HL-60 (cell line): Measurements from ENCODE around the gene SH3TC2.

ENCODE experiments used
- CTCF ChIP-seq: IDR thresholded peaks from one replicate; pipeline ENCODE4 v1.5.1; 2011; ENCODE audit warnings: low read length, control low read depth, inconsistent platforms; ENCODE audit not compliant: insufficient read depth
- GABPA ChIP-seq: IDR thresholded peaks from 2 replicates; pipeline ENCODE4 v1.6.1; 2012; ENCODE audit warnings: low read depth
- POLR2AphosphoS5 ChIP-seq: IDR thresholded peaks from 2 replicates; pipeline ENCODE4 v1.6.1; 2012; ENCODE audit warnings: low read depth
- REST ChIP-seq: IDR thresholded peaks from 2 replicates; pipeline ENCODE4 v1.6.1; 2012; ENCODE audit warnings: low read depth; ENCODE audit not compliant: insufficient replicate concordance

- TF ChIP-seq CTCF (no peak), REST (no peak), POLR2AphosphoS5 (no peak), GABPA (no peak)
These were observed 51.8 kb downstream of the SH3TC2 start for GRCh38 chr5:149011084-149011483.
